NCI-H1417 (cell line): ENCODE results near the gene UBR7.
"Not testable (repeated sequence)": the region's sequence is repeated elsewhere in the genome, so short reads cannot be mapped to it uniquely, and the experiment has no call there.

Source experiments
- DNase-seq, 3 experiments: peaks; one replicate each; lab custom pipeline; 2025; lab: John Stamatoyannopoulos, UW

Gene UBR7

GRCh38 chr14:93206793-93207467, at the start of gene UBR7, which contains the start of gene GON7:
UBR7 (plus strand) TSS chr14:93207256; CDS start chr14:93207292, 36 bp downstream.
GON7 (minus strand) TSS chr14:93207065; CDS start chr14:93207037, 28 bp downstream.
- peak; percentile 99 for DNase-seq

GRCh38 chr14:93158349-93158748, 48.7 kb upstream of the UBR7 start:
- DNase-seq: not testable (repeated sequence)

- not testable (repeated sequence) for DNase-seq
Observed at GRCh38 chr14:93159625-93160352, 47.3 kb upstream of the UBR7 start.

GRCh38 chr14:93160353-93160801, 46.7 kb upstream of the UBR7 start:
- peak in 1 of 3 experiments; percentile 37 for DNase-seq

GRCh38 chr14:93161411-93161940, 45.6 kb upstream of the UBR7 start:
- DNase-seq: no peak

GRCh38 chr14:93163564-93163963, 43.5 kb upstream of the UBR7 start:
- peak in 1 of 3 experiments; percentile 14 for DNase-seq

- not testable (repeated sequence) for DNase-seq
Observed at GRCh38 chr14:93165271-93166265, 41.5 kb upstream of the UBR7 start.

GRCh38 chr14:93168610-93169009, 38.4 kb upstream of the UBR7 start:
- DNase-seq: not testable (repeated sequence)

GRCh38 chr14:93169619-93170018, 37.4 kb upstream of the UBR7 start:
- not testable (repeated sequence) for DNase-seq

GRCh38 chr14:93170141-93170540, 36.9 kb upstream of the UBR7 start:
- not testable (repeated sequence) for DNase-seq

- no peak for DNase-seq
Observed at GRCh38 chr14:93171376-93171775, 35.7 kb upstream of the UBR7 start.

- peak in 1 of 3 experiments; percentile 18 for DNase-seq
Observed at GRCh38 chr14:93173943-93174395, 33.1 kb upstream of the UBR7 start.

GRCh38 chr14:93174731-93175130, 32.3 kb upstream of the UBR7 start:
- not testable (repeated sequence) for DNase-seq

- no peak for DNase-seq
Observed at GRCh38 chr14:93175492-93175891, 31.6 kb upstream of the UBR7 start.

- DNase-seq: no peak
Observed at GRCh38 chr14:93183596-93184317, 23.3 kb upstream of the UBR7 start.

GRCh38 chr14:93184391-93185348, 22.4 kb upstream of the UBR7 start, which contains the start of the genes LYSET and MOAP1:
LYSET (plus strand) TSS chr14:93185317; CDS start chr14:93185406, 89 bp downstream.
MOAP1 (minus strand) TSS chr14:93184897; CDS start chr14:93184242, 655 bp downstream.
- peak; percentile 92 to 96 (median 94) for DNase-seq

GRCh38 chr14:93185349-93185720, 21.7 kb upstream of the UBR7 start:
- no peak for DNase-seq

- no peak for DNase-seq
Observed at GRCh38 chr14:93186466-93186865, 20.6 kb upstream of the UBR7 start.

- DNase-seq: no peak
Observed at GRCh38 chr14:93186956-93187355, 20.1 kb upstream of the UBR7 start.
